ENCODE data around the gene TNMD.
A peak's percentile ranks its signal among the peaks of the same experiment; 100 is the strongest.
"Not testable (repeated sequence)": the region's sequence is repeated elsewhere in the genome, so short reads cannot be mapped to it uniquely, and the experiment has no call there.

DNA sequence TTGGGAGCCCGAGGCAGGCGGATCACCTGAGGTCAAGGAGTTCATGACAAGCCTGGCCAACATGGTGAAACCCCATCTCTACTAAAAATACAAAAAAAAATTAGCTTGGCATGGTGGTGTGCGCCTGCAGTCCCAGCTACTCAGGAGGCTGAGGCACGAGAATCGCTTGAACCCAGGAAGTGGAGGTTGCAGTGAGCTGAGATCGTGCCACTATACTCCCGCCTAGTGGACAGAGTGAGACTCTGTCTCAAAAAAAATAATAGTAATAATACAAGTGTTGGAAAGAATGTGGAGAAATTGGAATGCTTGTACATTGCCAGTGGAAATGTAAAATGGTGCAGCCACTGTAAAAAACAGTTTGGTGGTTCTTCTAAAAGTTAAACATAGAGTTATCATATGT, 19.2 kb upstream of the TNMD start:
- TF ChIP-seq, protein P1, sequence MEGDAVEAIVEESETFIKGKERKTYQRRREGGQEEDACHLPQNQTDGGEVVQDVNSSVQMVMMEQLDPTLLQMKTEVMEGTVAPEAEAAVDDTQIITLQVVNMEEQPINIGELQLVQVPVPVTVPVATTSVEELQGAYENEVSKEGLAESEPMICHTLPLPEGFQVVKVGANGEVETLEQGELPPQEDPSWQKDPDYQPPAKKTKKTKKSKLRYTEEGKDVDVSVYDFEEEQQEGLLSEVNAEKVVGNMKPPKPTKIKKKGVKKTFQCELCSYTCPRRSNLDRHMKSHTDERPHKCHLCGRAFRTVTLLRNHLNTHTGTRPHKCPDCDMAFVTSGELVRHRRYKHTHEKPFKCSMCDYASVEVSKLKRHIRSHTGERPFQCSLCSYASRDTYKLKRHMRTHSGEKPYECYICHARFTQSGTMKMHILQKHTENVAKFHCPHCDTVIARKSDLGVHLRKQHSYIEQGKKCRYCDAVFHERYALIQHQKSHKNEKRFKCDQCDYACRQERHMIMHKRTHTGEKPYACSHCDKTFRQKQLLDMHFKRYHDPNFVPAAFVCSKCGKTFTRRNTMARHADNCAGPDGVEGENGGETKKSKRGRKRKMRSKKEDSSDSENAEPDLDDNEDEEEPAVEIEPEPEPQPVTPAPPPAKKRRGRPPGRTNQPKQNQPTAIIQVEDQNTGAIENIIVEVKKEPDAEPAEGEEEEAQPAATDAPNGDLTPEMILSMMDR (IDR thresholded peaks at IDR 0.05), result peak in 3 of 12 donors; percentile 6 to 18 (median 15)
- TF ChIP-seq POLR2A (IDR thresholded peaks at IDR 0.05), result not testable (repeated sequence)
